Measurements from ENCODE around the gene MARVELD2.
A peak's percentile ranks its signal among the peaks of the same experiment; 100 is the strongest.

MARVELD2 gene

GRCh38 chr5:69372394-69372793 is 42.5 kb upstream of the MARVELD2 start:
- CTCF ChIA-PET, result interaction anchor here (0.5 to 1.1 kb wide), 3 partner anchors 11 to 278 kb away, joined by 3 read pairs; partner anchors contain the start of gene SLC30A5
- TF ChIP-seq CTCF (conservative IDR thresholded peaks at IDR 0.05; ENCODE audit: low read depth), result no peak
- POLR2A ChIA-PET (ENCODE audit: low non-redundant PET), result no interaction called here
- DNase-seq (ENCODE audit: low spot score), result no peak
- H3K27ac ChIP-seq, result no peak overlapping the region

DNA sequence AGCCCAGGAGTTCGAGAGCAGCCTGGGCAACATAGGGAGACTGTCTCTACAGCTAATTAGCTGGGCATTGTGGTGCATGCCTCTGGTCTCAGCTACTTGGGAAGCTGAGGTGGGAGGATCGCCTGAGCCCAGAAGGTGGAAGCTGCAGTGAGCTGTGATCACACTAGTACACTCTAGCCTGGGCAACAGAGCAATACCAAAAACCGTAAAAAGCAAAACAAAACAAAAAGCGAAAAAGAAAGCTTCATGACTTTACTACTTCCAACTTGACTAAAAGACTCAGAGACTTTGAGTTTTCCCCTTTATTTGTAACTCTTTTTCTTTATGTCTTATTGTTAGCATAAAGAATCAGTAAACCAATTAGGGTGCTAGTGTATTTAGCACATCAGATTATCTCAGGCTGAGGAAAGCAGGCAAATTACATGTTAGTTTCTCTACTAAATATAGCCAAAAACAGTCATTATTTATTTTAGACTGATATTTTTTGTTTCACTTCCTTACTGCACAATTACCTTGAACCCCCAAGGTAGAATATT is 39.9 kb upstream of the MARVELD2 start:
- no peak for TF ChIP-seq CTCF (conservative IDR thresholded peaks at IDR 0.05; ENCODE audit: low read depth)
- H3K27ac ChIP-seq, result no peak overlapping the region
- DNase-seq (ENCODE audit: low spot score), result no peak
- ChIA-PET CTCF (no interaction called here), POLR2A (ENCODE audit: low non-redundant PET) (no interaction called here)

DNA sequence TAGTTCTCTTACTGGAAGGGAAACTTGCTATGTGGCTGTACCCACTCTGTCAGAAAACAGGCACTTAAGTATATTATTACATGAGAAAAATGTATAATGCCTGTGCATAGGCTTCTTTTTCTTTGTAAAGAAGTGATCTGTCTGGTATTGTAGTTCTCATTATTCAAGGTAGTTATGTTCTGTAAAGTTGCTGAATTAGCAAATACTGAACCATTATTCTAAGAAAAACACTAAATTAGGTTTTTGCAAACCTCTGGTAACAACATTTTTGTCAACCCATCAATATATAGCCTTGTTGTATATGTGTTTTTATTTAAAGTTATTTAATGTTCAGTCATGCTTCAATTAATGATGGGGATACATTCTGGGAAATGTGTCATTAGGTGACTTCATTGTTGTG is 36.5 kb upstream of the MARVELD2 start:
- DNase-seq (ENCODE audit: low spot score), result no peak
- ChIA-PET CTCF (no interaction called here), POLR2A (ENCODE audit: low non-redundant PET) (no interaction called here)
- TF ChIP-seq CTCF (conservative IDR thresholded peaks at IDR 0.05; ENCODE audit: low read depth), result no peak
- H3K27ac ChIP-seq, result no peak overlapping the region

DNA sequence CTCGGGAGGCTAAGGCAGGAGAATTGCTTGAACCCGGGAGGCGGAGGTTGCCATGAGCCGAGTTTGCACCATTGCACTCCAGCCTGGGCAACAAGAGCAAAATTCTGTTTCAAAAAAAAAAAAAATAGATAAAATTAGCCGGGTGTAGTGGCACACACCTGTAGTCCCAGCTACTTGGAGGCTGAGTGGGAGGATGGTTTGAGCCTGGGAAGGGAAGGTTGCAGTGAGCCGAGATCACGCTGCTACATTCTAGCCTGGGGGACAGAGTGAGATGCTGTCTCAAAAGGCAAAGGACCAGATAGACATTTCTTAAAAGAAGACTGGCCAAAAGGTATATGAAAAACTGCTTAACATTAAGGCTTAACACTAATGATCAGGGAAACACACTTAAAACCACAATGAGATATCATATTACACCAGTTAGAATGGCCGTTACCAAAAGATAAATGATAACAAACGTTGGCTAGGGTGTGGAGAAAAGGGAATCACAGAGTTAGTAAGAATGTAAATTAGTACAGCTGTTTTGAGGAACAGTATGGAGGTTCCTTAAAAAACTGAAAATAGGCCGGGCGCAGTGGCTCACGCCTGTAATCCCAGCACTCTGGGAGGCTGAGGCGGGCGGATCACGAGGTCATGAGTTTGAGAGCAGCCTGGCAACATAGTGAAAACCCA is 10.1 kb upstream of the MARVELD2 start:
- POLR2A ChIA-PET (ENCODE audit: low non-redundant PET), result no interaction called here
- H3K27ac ChIP-seq, result no peak overlapping the region
- CTCF ChIA-PET, result no interaction called here
- TF ChIP-seq CTCF (conservative IDR thresholded peaks at IDR 0.05; ENCODE audit: low read depth), result no peak
- DNase-seq (ENCODE audit: low spot score), result no peak

- CTCF ChIA-PET, result interaction anchor here (1.1 kb wide), 1 partner anchor 322 kb away, joined by 4 read pairs; the partner anchor contains the start of gene SLC30A5
- H3K27ac ChIP-seq, result peak overlapping the region; percentile 68
These were observed 655 bp downstream of the MARVELD2 start for GRCh38 chr5:69415584-69415958.

DNA sequence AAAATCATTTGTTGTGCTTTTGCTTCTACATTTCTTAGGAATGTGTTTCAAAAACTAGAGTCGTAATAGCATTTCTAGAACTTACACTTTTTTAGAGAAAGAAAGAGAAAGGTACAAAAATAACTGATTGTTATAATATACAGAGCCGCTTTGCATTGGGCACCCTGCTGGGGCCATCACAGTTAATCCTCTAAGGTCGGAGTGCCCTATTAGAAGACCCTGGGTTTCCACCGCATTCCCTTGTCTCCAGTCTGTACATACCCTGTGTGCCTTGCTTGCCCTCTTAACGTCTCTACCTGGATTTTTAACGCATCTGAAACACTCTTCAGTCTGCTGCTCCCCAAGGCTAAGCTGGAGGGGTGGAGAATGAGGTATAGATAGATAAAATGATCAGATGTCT is 1.3 kb downstream of the MARVELD2 start:
- TF ChIP-seq CTCF (conservative IDR thresholded peaks at IDR 0.05; ENCODE audit: low read depth), result no peak
- DNase-seq (ENCODE audit: low spot score), result no peak
- H3K27ac ChIP-seq, result no peak overlapping the region
- CTCF ChIA-PET, result interaction anchor here (1.0 kb wide), 1 partner anchor 65 kb away, joined by 3 read pairs; no protein-coding TSS in a partner anchor
- POLR2A ChIA-PET (ENCODE audit: low non-redundant PET), result no interaction called here

More at GRCh38 chr5:69415584-69415958, 655 bp downstream of the MARVELD2 start:
- POLR2A ChIA-PET (ENCODE audit: low non-redundant PET), result interaction anchor here (0.5 kb wide), 1 partner anchor 145 kb away, joined by 3 read pairs; no protein-coding TSS in a partner anchor
- no peak for TF ChIP-seq CTCF (conservative IDR thresholded peaks at IDR 0.05; ENCODE audit: low read depth)
- peak; percentile 57 for DNase-seq (ENCODE audit: low spot score)
